Activated CD8-positive, alpha-beta memory T cell treated with anti-CD3 and anti-CD28 coated beads for 4 hours (primary cell): ENCODE data around the gene WDR73.
"Not testable (repeated sequence)": the region's sequence is repeated elsewhere in the genome, so short reads cannot be mapped to it uniquely, and the experiment has no call there.

Experiments used
- DNase-seq, 2 donors: peaks; one replicate each; pipeline ENCODE4 v3.0.0-alpha.2; 2020; ENCODE audit warnings: low read depth in 2 of 2

WDR73 gene

GRCh38 chr15:84657748-84658079 lies 3.6 kb upstream of the WDR73 start:
- DNase-seq: no peak

GRCh38 chr15:84656972-84657371 lies 2.9 kb upstream of the WDR73 start:
- DNase-seq: no peak

- peak; percentile 60 to 67 for DNase-seq
Measured at GRCh38 chr15:84654689-84655453, 788 bp upstream of the WDR73 start.

- DNase-seq: no peak
Measured at GRCh38 chr15:84653584-84653909, 536 bp downstream of the WDR73 start.

GRCh38 chr15:84649706-84650105 lies 4.4 kb downstream of the WDR73 start:
- DNase-seq: no peak

DNA sequence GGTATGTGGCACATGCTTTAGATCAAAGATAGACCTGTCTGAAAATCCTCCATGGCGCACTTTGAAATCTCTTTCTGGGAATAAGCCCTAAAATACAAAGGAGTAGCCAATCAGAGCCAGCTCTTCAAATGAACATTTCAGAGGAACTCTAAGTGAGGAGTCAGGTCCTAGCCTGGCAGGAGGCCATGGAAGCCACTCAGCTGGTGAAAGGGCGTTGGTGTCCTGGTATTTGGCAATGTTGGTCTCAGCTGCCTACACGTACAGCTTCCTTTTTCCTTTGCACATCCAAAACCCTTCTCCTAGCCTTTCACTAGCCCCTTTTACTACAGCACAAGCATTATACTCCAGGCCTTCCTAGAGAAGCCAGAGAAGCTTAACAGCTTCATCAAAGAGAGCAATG lies 5.5 kb downstream of the WDR73 start:
- no peak for DNase-seq

DNA sequence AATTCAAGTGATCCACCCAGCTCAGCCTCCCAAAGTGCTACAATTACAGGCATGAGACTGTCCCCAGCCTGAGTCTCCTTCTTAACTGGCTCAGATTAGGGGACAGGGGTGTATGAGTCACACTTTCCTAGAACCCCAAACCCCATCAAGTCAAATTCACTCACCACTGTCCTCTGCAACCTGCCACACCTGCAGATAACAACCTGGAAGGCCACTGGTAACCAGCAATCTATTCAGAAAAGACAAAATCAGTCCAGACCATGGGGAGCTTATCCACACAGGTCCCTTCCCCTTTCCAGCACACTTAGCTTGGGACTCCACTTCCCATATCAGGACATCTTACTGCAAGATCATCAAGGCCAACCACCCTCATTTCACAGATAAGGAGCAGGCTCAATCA lies 6.4 kb downstream of the WDR73 start:
- no peak for DNase-seq

DNA sequence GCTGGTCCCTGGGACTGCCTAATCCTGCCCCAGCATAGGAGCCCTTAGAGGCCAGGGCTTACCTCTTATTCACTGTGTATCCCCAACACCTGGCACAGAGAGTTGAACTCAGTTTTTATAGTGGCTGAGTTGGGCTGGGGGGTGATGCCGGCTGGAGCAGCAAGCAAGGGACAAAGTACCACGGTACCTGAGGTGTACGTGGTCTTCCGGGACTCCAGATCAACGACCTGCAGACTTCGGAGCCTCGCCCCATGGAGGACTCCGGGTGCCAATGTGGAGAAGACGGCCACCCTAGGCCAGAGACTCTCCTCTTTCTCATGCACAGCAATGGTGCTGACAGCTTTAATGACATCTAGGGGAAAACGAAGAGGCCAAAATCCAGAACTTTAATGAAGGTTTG lies 8.1 kb downstream of the WDR73 start:
- DNase-seq: no peak

DNA sequence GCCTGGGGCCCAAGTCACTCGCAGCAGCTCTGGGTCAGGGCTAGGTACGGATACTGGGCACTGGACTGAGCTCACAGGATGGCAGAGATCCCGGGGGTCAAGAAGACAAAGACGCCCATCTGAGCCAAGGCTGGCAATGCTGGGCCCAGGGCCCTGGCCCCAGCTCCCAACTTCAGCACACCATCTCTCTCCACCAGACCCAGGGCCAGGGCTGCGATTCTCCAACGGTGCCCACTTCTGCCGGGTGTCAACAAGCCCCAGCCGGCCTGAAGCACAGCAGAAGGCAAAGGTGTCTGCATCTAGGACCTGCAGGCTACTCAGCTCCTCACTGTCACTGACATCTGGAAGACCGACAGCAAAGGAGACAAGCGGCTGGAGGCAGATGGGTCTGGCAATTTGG lies 8.6 kb downstream of the WDR73 start:
- DNase-seq: no peak

GRCh38 chr15:84643838-84644237 lies 10.2 kb downstream of the WDR73 start:
- DNase-seq: no peak

GRCh38 chr15:84642640-84643039 lies 11.4 kb downstream of the WDR73 start:
- DNase-seq: not testable (repeated sequence)

DNA sequence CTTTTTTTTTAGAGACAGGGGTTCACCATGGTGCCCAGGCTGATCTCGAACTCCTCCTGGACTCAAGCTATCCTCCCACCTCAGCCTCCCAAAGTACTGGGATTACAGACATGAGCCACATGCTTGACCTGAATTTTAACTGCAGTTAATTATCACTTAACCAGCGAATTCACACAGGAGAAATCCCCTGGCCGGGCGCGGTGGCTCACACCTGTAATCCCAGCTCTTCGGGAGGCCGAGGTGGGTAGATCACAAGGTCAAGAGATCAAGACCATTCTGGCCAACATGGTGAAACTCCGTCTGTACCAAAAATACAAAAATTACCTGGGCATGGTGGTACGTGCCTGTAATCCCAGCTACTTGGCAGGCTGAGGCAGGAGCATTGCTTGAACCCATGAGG lies 12.2 kb downstream of the WDR73 start:
- DNase-seq: not testable (repeated sequence)

DNA sequence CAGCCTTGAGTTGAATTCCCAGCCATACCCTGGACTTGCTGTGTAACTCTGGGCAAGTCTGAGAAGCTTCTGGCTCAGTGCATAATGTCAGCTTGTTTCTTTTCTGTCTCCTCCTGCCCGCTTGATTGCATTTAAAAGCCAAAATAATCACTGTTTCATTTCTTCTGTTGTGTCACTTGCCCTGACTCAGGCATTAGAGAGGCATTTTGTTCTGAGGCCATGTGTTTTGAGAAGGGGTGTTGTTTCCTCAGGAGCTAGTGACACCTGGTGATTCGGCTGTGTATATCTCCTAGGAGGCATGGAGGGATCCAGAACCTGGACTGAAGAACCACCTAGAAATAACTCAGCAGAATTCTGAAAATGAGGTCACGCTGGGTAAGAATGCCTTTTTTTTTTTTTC lies 16.0 kb downstream of the WDR73 start:
- no peak for DNase-seq

GRCh38 chr15:84634228-84634837 lies 19.8 kb downstream of the WDR73 start:
- no peak for DNase-seq

DNA sequence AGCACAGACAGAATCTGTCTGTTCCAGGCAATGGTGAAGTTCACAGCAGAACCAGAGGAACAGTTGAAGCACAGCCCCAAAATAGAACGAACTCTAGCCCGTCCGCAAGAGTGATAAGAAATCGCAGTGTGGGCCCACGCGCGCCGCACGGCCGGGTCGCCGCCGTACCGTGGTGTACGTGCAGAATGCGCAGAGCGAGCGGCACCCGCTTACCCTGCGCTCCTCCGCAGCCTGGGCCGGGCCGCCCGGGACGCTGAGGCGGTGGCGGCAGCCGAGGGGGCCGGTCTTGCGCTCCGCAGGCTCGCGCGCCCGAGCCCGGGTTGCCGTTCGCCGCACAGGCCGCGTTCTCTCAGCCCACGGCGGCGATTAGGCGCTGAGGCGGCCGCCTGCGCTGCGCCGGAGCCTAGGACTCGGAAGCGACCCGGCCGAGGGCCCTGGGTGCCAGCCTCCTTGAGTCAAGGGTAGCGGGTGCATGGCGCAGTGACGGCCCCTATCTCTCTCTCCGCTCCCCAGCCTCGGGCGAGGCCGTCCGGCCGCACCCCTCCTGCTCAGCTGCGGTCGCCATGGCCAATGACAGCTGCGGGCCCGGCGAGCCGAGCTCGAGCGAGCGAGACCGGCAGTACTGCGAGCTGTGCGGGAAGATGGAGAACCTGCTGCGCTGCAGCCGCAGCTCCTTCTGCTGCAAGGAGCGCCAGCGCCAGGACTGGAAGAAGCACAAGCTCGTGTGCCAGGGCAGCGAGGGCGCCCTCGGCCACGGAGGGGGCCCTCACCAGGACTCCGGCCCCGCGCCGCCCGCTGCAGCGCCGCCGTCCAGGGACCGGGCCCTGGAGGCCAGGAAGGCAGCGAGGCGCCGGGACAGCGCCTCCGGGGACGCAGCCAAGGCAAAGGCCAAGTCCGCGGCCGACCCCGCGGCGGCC lies 20.5 kb downstream of the WDR73 start:
- peak; percentile 38 to 50 for DNase-seq

DNA sequence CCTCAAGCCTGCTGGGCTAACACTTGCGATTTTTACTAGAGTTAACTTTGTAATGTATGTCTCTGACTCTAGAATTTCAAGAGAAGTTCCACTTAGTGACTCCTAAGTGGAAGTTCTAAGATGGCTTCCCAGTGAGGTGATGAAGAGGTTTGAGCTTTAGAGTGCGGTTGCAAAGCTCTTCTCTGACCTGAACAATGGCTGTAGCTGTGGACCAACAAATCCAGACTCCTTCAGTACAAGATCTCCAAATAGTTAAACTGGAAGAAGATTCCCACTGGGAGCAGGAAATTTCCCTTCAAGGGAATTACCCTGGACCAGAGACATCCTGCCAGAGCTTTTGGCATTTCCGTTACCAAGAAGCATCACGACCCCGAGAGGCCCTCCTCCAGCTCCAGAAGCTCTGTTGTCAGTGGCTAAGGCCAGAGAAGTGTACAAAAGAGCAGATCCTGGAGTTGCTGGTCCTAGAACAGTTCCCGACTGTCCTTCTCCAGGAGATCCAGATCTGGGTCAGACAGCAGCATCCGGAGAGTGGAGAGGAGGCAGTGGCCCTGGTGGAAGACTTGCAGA lies 22.3 kb downstream of the WDR73 start:
- no peak for DNase-seq

DNA sequence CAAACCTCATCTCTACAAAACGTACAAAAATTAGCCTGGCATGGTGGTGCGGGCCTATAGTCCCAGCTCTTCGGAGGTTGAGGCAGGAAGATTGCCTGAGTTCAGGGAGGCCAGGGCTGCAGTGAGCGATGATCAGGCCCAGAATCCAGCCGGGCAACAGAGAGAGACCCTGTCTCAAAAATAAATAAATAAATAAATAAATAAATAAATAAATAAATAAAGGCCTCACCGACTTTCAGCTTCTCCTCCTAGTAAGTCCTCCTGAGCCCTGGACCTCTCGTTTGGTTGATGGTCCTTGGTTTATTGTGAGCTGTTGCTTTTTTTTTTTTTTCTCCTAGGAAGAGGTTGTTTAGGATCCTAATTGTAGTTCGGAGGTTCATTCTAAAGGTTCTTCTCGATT lies 25.1 kb downstream of the WDR73 start:
- DNase-seq: no peak

DNA sequence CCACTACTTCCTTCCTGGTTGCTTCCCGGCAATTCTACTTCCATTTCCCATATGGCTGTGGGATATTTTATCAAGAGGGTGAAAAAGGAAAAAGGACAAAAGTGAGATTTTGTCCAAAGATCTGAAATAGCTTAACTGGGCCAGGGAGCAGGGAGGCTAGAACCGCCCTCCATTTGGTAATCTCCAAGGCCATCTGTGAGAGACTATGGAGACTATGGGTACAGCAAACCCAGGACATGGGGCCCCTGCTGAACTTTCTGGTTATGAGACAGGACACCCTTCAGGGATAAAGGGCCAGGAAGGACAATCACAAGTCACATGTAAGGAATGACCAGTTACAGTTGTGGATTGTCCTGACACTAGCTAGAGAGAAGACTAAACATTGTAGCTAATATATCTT lies 29.0 kb downstream of the WDR73 start:
- DNase-seq: no peak

DNA sequence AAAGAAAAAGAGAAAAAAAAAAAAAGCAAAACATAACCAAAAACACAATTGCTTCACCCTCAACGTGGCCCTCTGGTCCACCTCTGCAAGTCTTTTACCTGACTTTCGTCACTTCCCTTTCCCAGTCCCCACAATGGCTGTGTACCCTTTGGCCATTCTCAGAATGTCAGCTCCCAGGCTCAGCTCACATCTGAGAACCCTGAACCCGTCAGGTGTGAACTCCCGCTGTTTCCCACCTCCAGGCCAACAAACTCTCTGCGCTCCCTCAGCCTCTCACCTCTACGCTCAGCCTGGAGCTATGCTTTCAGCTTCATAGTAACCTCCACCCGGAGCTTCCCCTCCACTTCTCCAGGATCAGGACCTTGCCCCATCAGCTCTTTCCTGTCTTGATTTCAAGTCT lies 29.7 kb downstream of the WDR73 start:
- no peak for DNase-seq

DNA sequence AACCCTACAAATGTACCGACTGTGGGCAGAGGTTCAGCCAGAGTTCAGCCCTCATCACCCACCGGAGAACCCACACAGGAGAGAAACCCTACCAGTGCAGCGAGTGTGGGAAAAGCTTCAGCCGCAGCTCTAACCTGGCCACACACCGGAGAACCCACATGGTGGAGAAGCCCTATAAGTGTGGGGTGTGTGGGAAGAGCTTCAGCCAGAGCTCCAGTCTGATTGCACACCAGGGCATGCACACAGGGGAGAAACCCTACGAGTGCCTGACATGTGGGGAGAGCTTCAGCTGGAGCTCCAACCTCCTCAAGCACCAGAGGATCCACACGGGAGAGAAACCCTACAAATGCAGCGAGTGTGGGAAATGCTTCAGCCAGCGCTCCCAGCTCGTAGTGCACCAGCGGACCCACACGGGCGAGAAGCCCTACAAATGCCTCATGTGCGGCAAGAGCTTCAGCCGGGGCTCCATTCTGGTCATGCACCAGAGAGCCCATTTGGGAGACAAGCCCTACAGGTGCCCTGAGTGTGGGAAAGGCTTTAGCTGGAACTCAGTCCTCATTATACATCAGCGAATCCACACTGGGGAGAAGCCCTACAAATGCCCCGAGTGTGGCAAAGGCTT lies 32.6 kb downstream of the WDR73 start:
- no peak for DNase-seq

- no peak for DNase-seq
Measured at GRCh38 chr15:84620626-84621025, 33.5 kb downstream of the WDR73 start.

DNA sequence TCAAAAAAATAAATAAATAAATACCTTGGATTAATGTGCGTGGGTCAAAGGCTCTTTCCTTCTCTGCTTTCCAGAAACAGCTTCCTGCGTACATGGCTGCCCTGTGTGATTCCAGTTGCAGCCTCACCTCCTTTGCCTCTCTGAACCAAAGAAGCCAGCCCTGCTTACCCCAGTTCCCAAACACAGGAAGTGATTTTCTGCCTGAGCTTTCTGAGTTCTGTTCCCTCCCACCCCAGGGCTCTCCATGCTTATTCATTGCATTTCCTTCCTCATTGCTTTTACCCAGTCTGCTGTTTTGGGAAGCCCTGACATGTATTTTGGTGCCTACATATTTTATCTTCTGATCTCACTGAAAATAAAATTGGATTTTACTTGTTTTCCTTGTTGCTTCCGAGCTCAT lies 37.8 kb downstream of the WDR73 start:
- no peak for DNase-seq
